Liver (tissue), 9 donors: ENCODE results near the gene HCFC1. TPM values are rescaled to one million over a fixed set of nuclear protein-coding genes. Genes with fewer than 3 reads are reported as not detected.

Source experiments
- DNase-seq: peaks from one replicate; pipeline ENCODE4 v3.0.0-alpha.2; 2017; ENCODE audit warnings: low spot score
- H3K27ac ChIP-seq, 2 donors: one replicate each; pipeline ENCODE4 v1.7.0; 2013; ENCODE audit warnings: inconsistent platforms in 2 of 2, low read length in 2 of 2, control low read depth in 1 of 2, low read depth in 1 of 2, mild to moderate bottlenecking in 1 of 2
- H3K27me3 ChIP-seq, 4 donors: one replicate each; pipeline versions ENCODE4 v1.6.1 to v1.7.0; 2013; ENCODE audit warnings: low read length in 3 of 4, inconsistent platforms in 1 of 4, mild to moderate bottlenecking in 1 of 4, moderate library complexity in 1 of 4; ENCODE audit not compliant: control insufficient read depth in 4 of 4, insufficient read depth in 4 of 4
- H3K36me3 ChIP-seq, 4 donors: one replicate each; pipeline versions ENCODE4 v1.6.1 to v1.7.0; 2013; ENCODE audit warnings: low read length in 3 of 4, mild to moderate bottlenecking in 3 of 4, low read depth in 1 of 4, moderate library complexity in 1 of 4; ENCODE audit not compliant: control insufficient read depth in 4 of 4, insufficient read depth in 3 of 4
- H3K4me1 ChIP-seq, 4 donors: one replicate each; pipeline versions ENCODE4 v1.6.1 to v1.7.0; 2013; ENCODE audit warnings: low read length in 3 of 4, mild to moderate bottlenecking in 3 of 4, moderate library complexity in 1 of 4; ENCODE audit not compliant: control insufficient read depth in 4 of 4, insufficient read depth in 4 of 4
- H3K4me3 ChIP-seq, 3 donors: one replicate each; pipeline versions ENCODE4 v1.6.1 to v1.7.0; 2013; ENCODE audit warnings: low read length in 3 of 3, control low read depth in 1 of 3, low read depth in 1 of 3, mild to moderate bottlenecking in 1 of 3
- H3K9ac ChIP-seq, 2 donors: one replicate each; pipeline ENCODE4 v1.7.0; 2013; ENCODE audit warnings: low read length in 2 of 2, mild to moderate bottlenecking in 2 of 2, moderate library complexity in 2 of 2, control low read depth in 1 of 2, low read depth in 1 of 2
- H3K9me3 ChIP-seq, 4 donors: one replicate each; pipeline versions ENCODE4 v1.6.1 to v1.7.0; 2013; ENCODE audit warnings: low read length in 3 of 4; ENCODE audit not compliant: control insufficient read depth in 4 of 4
- EGR1 ChIP-seq, 2 donors: IDR thresholded peaks; 2 replicates each; pipeline ENCODE4 v1.6.1; 2016 to 2018; ENCODE audit warnings: antibody characterized with exemption in 2 of 2, low read depth in 2 of 2
- FOXA1 ChIP-seq: IDR thresholded peaks from 2 replicates; pipeline ENCODE4 v1.6.1; 2016; ENCODE audit warnings: antibody characterized with exemption
- FOXA2 ChIP-seq: IDR thresholded peaks from 2 replicates; pipeline ENCODE4 v1.6.1; 2016; ENCODE audit warnings: antibody characterized with exemption
- GABPA ChIP-seq, 2 donors: IDR thresholded peaks in 1 of 2; conservative IDR thresholded peaks in 1 of 2; 2 replicates each; pipeline ENCODE4 v1.6.1; 2016; ENCODE audit warnings: antibody characterized with exemption in 2 of 2, mild to moderate bottlenecking in 1 of 2, moderate library complexity in 1 of 2
- HNF4A ChIP-seq, 2 donors: conservative IDR thresholded peaks; 2 replicates each; pipeline ENCODE4 v1.6.1; 2016; ENCODE audit warnings: antibody characterized with exemption in 2 of 2, mild to moderate bottlenecking in 2 of 2
- HNF4G ChIP-seq: IDR thresholded peaks from 2 replicates; pipeline ENCODE4 v1.6.1; 2016; ENCODE audit warnings: antibody characterized with exemption
- JUND ChIP-seq, 2 donors: IDR thresholded peaks; 2 replicates each; pipeline ENCODE4 v1.6.1; 2016; ENCODE audit warnings: antibody characterized with exemption in 2 of 2
- NR2F2 ChIP-seq: IDR thresholded peaks from 2 replicates; pipeline ENCODE4 v1.6.1; 2016; ENCODE audit warnings: antibody characterized with exemption
- RAD21 ChIP-seq, 2 donors: IDR thresholded peaks; 2 replicates each; pipeline ENCODE4 v1.6.1; 2016; ENCODE audit warnings: antibody characterized with exemption in 2 of 2, mild to moderate bottlenecking in 2 of 2
- RXRA ChIP-seq, 2 donors: IDR thresholded peaks; 2 replicates each; pipeline ENCODE4 v1.6.1; 2017 to 2018; ENCODE audit warnings: antibody characterized with exemption in 2 of 2, mild to moderate bottlenecking in 1 of 2
- SP1 ChIP-seq: IDR thresholded peaks from 2 replicates; pipeline ENCODE4 v1.6.1; 2018; ENCODE audit warnings: antibody characterized with exemption, mild to moderate bottlenecking
- TAF1 ChIP-seq: conservative IDR thresholded peaks from 2 replicates; pipeline ENCODE4 v1.6.1; 2016; ENCODE audit warnings: antibody characterized with exemption, mild to moderate bottlenecking
- YY1 ChIP-seq: IDR thresholded peaks from 2 replicates; pipeline ENCODE4 v1.6.1; 2016; ENCODE audit warnings: antibody characterized with exemption, mild to moderate bottlenecking
- WGBS: extraction: QIAGEN DNeasy Blood & Tissue Kit; methylation state at CpG from one replicate; pipeline ENCODE4 v1.1.7; 2013; 5-methylcytosine and 5-hydroxymethylcytosine counted together
- polyA plus RNA-seq, 2 donors: library from polyadenylated mRNA; stranded (reverse) in 1 of 2; unstranded in 1 of 2; fragments of 200-250 nt in 1 of 2; fragments of >200 nt in 1 of 2; fragmentation: Nextera tagmentation in 1 of 2; extraction: Ambion mirVana in 1 of 2; gene quantifications; one replicate each; pipeline versions ENCODE4 v1.2.1 to v1.2.3, GENCODE V29; 2013 to 2015
- total RNA-seq, 2 donors: library from RNA; depleted of rRNA; stranded (reverse); fragments of >200 nt; gene quantifications; one replicate each; pipeline ENCODE4 v1.2.3, GENCODE V29; 2014
- TF ChIP-seq, protein P1 (sequence below): IDR thresholded peaks from 2 replicates; pipeline ENCODE4 v1.6.1; 2016; ENCODE audit warnings: antibody characterized with exemption
- TF ChIP-seq, protein P2 (sequence below): fragments of 150-350 bp; IDR thresholded peaks from 2 replicates; pipeline ENCODE4 v1.5.1; 2017; ENCODE audit warnings: improper control_type of control experiment, low read depth, low read length; ENCODE audit not compliant: missing input control
- TF ChIP-seq, protein P3 (sequence below): IDR thresholded peaks from 2 replicates; pipeline ENCODE4 v1.6.1; 2016; ENCODE audit warnings: antibody characterized with exemption
- TF ChIP-seq, protein P4 (sequence below): IDR thresholded peaks from 2 replicates; pipeline ENCODE4 v1.6.1; 2016; ENCODE audit warnings: antibody characterized with exemption
- donor health status: healthy.
- donor health status: healthy.
- donor health status: healthy.
- donor health status: healthy.
- donor health status: healthy.

Gene HCFC1
- total and polyA plus RNA-seq, 4 donors = 7.9 to 26.9 (median 13.9) TPM

DNA sequence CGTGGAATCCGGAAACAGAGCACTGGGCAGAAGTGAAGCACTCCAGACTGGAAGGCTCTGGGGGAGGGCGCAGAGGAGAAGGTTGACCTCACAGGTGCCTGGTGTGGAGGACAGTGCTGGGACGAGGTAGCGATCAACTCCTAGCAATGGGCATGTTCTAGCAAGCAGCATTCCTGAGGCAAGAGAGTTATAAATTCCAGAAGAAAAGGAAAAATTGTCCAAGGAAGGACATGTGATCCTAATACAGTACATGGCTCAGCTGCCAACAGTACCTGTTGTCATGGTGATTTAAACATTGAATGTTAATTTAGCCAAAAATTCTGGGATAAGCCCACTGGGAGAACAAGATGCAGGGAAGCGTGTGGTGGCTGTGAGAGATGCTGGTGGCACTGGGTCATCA is 53.7 kb downstream of the HCFC1 start:
- Histone ChIP-seq H3K36me3 (no peaks in the 10 kb centered on the region), H3K27ac (no peak overlapping the region), H3K4me1 (peaks cover 0 to 2% (median under 1%) of the 10 kb centered on the region in 4 donors), H3K27me3 (no peaks in the 10 kb centered on the region), H3K9me3 (no peaks in the 10 kb centered on the region), H3K9ac (no peak overlapping the region), H3K4me3 (no peak overlapping the region)
- no peak for TF ChIP-seq RAD21 (IDR thresholded peaks at IDR 0.05)
- no peak for TF ChIP-seq HNF4G
- TF ChIP-seq SP1 = no peak
- TF ChIP-seq YY1 = no peak
- 98% methylated on average over 6 of the region's 6 CpGs for WGBS
- no peak for DNase-seq

DNA sequence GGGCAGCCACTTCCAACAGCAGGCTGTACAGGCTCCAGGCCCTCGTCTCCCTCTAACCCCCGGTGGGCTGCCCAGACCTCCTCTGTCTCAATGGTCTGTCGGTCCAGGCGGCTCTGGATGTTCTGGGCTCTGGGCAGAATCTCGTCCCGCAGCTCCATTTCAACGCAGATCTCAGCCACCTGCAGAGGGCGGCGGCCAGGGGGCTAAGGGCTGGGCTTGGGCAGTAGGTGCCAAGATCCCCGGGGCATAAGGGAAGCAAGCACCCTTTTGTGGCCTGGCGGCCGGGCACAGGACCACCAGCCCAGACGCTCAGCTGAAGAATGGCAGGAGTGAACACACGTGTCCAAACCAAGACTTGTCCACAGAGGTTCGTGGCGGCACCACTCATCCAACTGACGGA is 57.9 kb downstream of the HCFC1 start:
- no peak overlapping the region for H3K9ac ChIP-seq
- no peaks in the 10 kb centered on the region for H3K4me1 ChIP-seq
- WGBS = 92% methylated on average over 17 of the region's 17 CpGs
- no peaks in the 10 kb centered on the region for H3K27me3 ChIP-seq
- H3K36me3 ChIP-seq = no peaks in the 10 kb centered on the region
- no peak for DNase-seq
- no peak overlapping the region for H3K4me3 ChIP-seq
- no peak overlapping the region for H3K27ac ChIP-seq
- no peak for TF ChIP-seq HNF4A (conservative IDR thresholded peaks at IDR 0.05)
- no peak for TF ChIP-seq RXRA (IDR thresholded peaks at IDR 0.05)
- H3K9me3 ChIP-seq = no peaks in the 10 kb centered on the region

DNA sequence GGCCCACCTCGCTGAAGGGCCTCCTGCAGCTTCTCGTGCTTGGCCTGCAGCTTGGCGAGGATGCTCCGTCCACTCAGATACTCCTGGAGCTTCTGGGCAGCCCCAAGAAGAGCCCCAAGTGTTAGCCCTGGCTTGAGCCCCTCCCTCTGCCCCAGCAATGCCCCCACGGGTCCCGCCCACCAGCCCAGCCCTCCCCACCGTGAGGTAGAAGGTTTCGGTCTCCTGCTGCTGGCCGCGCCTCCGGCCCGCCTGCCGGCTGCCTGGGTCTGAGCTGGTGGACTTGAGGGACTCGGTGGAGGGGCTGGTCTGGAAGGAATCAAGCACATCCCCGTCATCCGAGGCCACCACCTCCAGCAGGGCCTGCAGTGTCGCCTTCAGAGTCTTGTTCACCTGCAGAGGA is 58.4 kb downstream of the HCFC1 start:
- no peaks in the 10 kb centered on the region for H3K36me3 ChIP-seq
- WGBS = 86% methylated on average over 17 of the region's 17 CpGs
- DNase-seq = no peak
- no peaks in the 10 kb centered on the region for H3K4me1 ChIP-seq
- no peak overlapping the region for H3K9ac ChIP-seq
- H3K27me3 ChIP-seq = no peaks in the 10 kb centered on the region
- H3K27ac ChIP-seq = no peak overlapping the region
- H3K9me3 ChIP-seq = no peaks in the 10 kb centered on the region
- TF ChIP-seq, protein P1, sequence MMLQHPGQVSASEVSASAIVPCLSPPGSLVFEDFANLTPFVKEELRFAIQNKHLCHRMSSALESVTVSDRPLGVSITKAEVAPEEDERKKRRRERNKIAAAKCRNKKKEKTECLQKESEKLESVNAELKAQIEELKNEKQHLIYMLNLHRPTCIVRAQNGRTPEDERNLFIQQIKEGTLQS = no peak
- TF ChIP-seq, protein P2, sequence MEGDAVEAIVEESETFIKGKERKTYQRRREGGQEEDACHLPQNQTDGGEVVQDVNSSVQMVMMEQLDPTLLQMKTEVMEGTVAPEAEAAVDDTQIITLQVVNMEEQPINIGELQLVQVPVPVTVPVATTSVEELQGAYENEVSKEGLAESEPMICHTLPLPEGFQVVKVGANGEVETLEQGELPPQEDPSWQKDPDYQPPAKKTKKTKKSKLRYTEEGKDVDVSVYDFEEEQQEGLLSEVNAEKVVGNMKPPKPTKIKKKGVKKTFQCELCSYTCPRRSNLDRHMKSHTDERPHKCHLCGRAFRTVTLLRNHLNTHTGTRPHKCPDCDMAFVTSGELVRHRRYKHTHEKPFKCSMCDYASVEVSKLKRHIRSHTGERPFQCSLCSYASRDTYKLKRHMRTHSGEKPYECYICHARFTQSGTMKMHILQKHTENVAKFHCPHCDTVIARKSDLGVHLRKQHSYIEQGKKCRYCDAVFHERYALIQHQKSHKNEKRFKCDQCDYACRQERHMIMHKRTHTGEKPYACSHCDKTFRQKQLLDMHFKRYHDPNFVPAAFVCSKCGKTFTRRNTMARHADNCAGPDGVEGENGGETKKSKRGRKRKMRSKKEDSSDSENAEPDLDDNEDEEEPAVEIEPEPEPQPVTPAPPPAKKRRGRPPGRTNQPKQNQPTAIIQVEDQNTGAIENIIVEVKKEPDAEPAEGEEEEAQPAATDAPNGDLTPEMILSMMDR = no peak
- no peak for TF ChIP-seq RAD21 (IDR thresholded peaks at IDR 0.05)
- no peak for TF ChIP-seq SP1
- no peak for TF ChIP-seq GABPA (IDR thresholded peaks at IDR 0.05 in 1 of 2, conservative IDR thresholded peaks at IDR 0.05 in 1 of 2)
- TF ChIP-seq FOXA2 = no peak
- TF ChIP-seq, protein P3, sequence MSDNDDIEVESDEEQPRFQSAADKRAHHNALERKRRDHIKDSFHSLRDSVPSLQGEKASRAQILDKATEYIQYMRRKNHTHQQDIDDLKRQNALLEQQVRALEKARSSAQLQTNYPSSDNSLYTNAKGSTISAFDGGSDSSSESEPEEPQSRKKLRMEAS = no peak
- no peak for TF ChIP-seq EGR1 (IDR thresholded peaks at IDR 0.05; ENCODE audit: low read depth in 2 of 2)
- no peak for TF ChIP-seq HNF4A (conservative IDR thresholded peaks at IDR 0.05)
- TF ChIP-seq, protein P4, sequence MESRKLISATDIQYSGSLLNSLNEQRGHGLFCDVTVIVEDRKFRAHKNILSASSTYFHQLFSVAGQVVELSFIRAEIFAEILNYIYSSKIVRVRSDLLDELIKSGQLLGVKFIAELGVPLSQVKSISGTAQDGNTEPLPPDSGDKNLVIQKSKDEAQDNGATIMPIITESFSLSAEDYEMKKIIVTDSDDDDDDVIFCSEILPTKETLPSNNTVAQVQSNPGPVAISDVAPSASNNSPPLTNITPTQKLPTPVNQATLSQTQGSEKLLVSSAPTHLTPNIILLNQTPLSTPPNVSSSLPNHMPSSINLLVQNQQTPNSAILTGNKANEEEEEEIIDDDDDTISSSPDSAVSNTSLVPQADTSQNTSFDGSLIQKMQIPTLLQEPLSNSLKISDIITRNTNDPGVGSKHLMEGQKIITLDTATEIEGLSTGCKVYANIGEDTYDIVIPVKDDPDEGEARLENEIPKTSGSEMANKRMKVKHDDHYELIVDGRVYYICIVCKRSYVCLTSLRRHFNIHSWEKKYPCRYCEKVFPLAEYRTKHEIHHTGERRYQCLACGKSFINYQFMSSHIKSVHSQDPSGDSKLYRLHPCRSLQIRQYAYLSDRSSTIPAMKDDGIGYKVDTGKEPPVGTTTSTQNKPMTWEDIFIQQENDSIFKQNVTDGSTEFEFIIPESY = no peak
- TF ChIP-seq TAF1 = no peak
- no peak for TF ChIP-seq FOXA1
- TF ChIP-seq HNF4G = no peak
- TF ChIP-seq NR2F2 = no peak
- TF ChIP-seq JUND (IDR thresholded peaks at IDR 0.05) = no peak
- TF ChIP-seq RXRA (IDR thresholded peaks at IDR 0.05) = no peak
- TF ChIP-seq YY1 = no peak
- H3K4me3 ChIP-seq = no peak overlapping the region
